PFSK-1 (cell line): ENCODE measurements around the gene ZNF717.

Experiments
- FOXP2 ChIP-seq: optimal IDR thresholded peaks from 2 replicates; pipeline ENCODE3; 2011; ENCODE audit warnings: borderline replicate concordance, control low read depth, inconsistent platforms; ENCODE audit not compliant: insufficient read depth; ENCODE audit errors: extremely low read length, extremely low read depth
- POLR2AphosphoS5 ChIP-seq: IDR thresholded peaks from 2 replicates; pipeline ENCODE4 v1.6.1; 2012; ENCODE audit warnings: low read depth, mild to moderate bottlenecking, control low read depth, low read length, moderate library complexity
- SIN3A ChIP-seq: IDR thresholded peaks from 2 replicates; pipeline ENCODE4 v1.6.1; 2012; ENCODE audit warnings: mild to moderate bottlenecking, low read length, moderate library complexity, borderline replicate concordance; ENCODE audit not compliant: insufficient read depth
- TAF1 ChIP-seq: IDR thresholded peaks from 2 replicates; pipeline ENCODE4 v1.6.1; 2012; ENCODE audit warnings: low read length, control low read depth, borderline replicate concordance; ENCODE audit not compliant: insufficient read depth
- TF ChIP-seq, protein P1 (sequence below), 2 experiments: IDR thresholded peaks; 2 replicates each; pipeline versions ENCODE4 v1.6.1 to v1.8.0; 2011 to 2012; ENCODE audit warnings: low read depth in 2 of 2, low read length in 2 of 2, control low read depth in 1 of 2, inconsistent platforms in 1 of 2, mild to moderate bottlenecking in 1 of 2, moderate library complexity in 1 of 2; ENCODE audit not compliant: insufficient read depth in 1 of 2

Gene ZNF717

DNA sequence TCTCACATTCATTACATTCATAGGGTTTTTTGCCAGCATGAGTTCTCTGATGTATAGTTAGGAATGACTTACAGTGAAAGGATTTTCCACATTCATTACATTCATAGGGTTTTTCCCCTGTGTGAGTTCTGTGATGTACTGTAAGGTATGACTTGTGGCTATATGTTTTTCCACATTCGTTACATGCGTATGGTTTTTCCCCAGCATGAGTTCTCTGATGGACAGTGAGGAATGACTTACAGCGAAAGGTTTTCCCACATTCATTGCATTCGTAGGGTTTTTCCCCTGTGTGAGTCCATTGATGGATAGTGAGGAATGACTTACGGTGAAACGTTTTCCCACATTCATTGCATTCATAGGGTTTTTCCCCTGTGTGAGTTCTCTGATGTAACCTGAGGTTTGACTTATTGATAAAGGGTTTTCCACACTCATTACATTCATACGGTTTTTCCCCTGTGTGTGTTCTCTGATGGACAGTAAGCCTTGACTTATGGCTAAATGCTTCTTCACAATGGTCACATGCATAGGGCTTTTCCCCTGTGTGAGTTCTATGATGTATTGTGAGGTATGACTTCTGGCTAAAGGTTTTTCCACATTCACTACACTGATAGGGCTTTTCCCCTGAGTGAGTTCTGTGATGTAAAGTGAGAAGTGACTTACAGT lies 47.4 kb downstream of the ZNF717 start:
- TF ChIP-seq, protein P1, sequence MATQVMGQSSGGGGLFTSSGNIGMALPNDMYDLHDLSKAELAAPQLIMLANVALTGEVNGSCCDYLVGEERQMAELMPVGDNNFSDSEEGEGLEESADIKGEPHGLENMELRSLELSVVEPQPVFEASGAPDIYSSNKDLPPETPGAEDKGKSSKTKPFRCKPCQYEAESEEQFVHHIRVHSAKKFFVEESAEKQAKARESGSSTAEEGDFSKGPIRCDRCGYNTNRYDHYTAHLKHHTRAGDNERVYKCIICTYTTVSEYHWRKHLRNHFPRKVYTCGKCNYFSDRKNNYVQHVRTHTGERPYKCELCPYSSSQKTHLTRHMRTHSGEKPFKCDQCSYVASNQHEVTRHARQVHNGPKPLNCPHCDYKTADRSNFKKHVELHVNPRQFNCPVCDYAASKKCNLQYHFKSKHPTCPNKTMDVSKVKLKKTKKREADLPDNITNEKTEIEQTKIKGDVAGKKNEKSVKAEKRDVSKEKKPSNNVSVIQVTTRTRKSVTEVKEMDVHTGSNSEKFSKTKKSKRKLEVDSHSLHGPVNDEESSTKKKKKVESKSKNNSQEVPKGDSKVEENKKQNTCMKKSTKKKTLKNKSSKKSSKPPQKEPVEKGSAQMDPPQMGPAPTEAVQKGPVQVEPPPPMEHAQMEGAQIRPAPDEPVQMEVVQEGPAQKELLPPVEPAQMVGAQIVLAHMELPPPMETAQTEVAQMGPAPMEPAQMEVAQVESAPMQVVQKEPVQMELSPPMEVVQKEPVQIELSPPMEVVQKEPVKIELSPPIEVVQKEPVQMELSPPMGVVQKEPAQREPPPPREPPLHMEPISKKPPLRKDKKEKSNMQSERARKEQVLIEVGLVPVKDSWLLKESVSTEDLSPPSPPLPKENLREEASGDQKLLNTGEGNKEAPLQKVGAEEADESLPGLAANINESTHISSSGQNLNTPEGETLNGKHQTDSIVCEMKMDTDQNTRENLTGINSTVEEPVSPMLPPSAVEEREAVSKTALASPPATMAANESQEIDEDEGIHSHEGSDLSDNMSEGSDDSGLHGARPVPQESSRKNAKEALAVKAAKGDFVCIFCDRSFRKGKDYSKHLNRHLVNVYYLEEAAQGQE (IDR thresholded peaks at IDR 0.05; ENCODE audit: insufficient read depth in 1 of 2, low read depth in 2 of 2, low read length in 2 of 2): no peak
- TF ChIP-seq POLR2AphosphoS5 (no peak), SIN3A (no peak), TAF1 (no peak), FOXP2 (no peak)

DNA sequence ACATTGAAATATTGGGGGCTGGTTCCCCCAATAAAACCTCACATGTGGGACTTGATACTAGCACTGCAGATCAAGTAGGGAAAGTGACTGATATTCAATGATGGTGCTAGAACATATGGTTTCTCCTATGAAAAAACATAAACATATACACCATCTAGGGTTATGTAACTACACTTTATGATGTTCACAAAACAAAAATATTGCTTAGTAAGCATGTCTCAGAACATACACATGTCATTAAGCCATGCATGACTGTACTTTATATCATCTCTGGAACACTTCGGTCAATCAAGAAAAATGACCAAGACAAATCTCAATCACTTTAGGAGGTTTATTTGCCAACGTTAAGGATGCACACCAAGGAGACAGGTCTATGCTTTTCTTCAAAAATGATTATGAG lies 57.4 kb downstream of the ZNF717 start:
- no peak for TF ChIP-seq POLR2AphosphoS5
- no peak for TF ChIP-seq TAF1
- no peak for TF ChIP-seq FOXP2

DNA sequence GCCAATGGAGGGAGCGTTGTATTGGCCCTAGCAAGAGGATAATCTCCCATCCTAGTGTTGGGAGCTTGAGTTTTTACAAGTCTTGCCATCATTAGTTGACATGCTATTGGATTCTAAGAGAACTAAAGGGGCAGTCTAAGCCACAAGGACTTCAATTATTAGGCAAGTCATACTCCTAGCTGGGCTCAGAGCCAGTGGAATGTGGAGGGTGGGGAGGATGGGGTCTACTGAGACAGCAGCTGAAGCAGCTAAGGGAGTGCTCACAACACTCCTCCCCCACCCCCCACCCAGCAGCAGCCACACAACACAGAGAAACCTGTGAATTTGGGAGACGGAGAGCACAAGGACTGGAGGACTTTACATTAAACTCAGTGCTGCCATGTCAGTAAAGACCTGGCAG lies 93.3 kb downstream of the ZNF717 start:
- TF ChIP-seq, protein P1 (IDR thresholded peaks at IDR 0.05; ENCODE audit: insufficient read depth in 1 of 2, low read depth in 2 of 2, low read length in 2 of 2): no peak
- TF ChIP-seq TAF1: no peak
- TF ChIP-seq SIN3A: no peak
- TF ChIP-seq FOXP2: no peak
- TF ChIP-seq POLR2AphosphoS5: no peak

GRCh38 chr3:75687323-75687722 lies 98.0 kb downstream of the ZNF717 start:
- TF ChIP-seq, protein P1 (IDR thresholded peaks at IDR 0.05; ENCODE audit: insufficient read depth in 1 of 2, low read depth in 2 of 2, low read length in 2 of 2): no peak
- TF ChIP-seq SIN3A (no peak), TAF1 (no peak), POLR2AphosphoS5 (no peak), FOXP2 (no peak)
